ENCODE results near the gene C6orf47. TPM values are rescaled to one million over a fixed set of nuclear protein-coding genes. Genes with fewer than 3 reads are reported as not detected.

C6orf47 gene
- total and polyA plus RNA-seq, 10 of the 15 experiments (the other 5 are each of a cell fraction or from before 2014, with no cell fraction given), result 0.16 to 20.4 (median 17.3) TPM; not detected in 1

- TF ChIP-seq ZBTB4 (CRISPR knock-in tag; IDR thresholded peaks at IDR 0.05) (no peak), CREB1 (IDR thresholded peaks at IDR 0.05; ENCODE audit: low read depth) (no peak), ZBTB33 (IDR thresholded peaks at IDR 0.05) (no peak), PBX3 (IDR thresholded peaks at IDR 0.05; ENCODE audit: insufficient replicate concordance, low read depth, low read length) (no peak), RAD21 (IDR thresholded peaks at IDR 0.05; ENCODE audit: insufficient read depth, low read depth, low read length) (no peak), TAF1 (IDR thresholded peaks at IDR 0.05; ENCODE audit: borderline replicate concordance, low read depth, low read length) (no peak), ESRRA (IDR thresholded peaks at IDR 0.05; ENCODE audit: low read length) (no peak)
These were observed 29.4 kb downstream of the C6orf47 start (continued) for GRCh38 chr6:31631209-31631608.
